ENCODE results near the gene CCR3.

The CCR3 gene

DNA sequence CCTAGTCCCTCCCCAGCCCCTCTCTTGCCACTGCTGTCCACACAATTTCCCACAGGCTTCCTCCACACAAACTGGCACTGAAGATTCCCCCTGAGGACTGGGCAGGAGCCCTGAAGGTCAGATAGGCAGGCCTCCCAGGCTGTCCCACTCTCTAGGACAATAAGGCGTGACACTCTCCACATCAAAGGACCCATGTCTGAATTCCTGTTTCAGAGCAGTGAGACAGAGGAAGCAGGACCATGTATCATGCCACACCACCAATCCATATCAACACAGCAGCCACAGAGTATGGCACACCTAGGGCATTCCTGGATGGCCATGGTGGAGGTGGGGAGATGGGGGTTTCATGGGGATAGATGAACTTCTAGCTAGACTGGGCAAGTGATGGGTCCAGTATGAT is 20.3 kb upstream of the CCR3 start:
- FAIRE-seq, result no peak

DNA sequence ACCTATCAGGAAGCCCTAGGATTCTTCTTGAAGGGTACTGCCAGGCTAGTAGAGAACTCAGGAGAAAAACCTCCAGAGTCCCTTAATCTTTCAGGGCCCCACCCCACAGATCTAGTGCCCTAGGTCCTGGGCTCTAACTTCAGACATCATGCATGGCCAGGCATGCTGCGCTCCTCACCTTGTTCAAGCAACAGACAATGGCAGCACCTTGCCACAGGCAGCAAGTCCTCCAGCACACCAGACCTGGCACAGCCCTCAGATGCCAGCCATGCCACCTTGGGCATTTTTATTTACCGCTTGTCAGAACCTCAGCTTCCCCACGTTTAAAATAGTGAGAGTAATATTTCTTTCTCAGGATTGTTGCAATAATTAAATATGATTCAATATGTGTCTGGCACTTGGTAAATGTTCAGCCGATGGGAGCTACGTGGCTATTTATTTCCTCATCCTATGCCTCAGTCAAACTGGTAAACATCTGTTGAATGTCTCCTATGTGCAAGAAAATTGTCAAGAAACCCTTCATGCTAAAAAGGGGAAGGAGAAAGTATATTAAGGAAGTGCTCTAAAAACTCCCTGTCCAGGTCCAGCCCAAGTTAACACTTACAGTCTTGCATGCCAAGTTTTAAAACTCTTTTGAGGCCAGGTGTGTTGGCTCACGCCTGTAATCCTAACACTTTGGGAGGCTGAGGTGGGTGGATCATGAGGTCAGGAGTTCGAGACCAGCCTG is 19.7 kb upstream of the CCR3 start:
- FAIRE-seq, result no peak

DNA sequence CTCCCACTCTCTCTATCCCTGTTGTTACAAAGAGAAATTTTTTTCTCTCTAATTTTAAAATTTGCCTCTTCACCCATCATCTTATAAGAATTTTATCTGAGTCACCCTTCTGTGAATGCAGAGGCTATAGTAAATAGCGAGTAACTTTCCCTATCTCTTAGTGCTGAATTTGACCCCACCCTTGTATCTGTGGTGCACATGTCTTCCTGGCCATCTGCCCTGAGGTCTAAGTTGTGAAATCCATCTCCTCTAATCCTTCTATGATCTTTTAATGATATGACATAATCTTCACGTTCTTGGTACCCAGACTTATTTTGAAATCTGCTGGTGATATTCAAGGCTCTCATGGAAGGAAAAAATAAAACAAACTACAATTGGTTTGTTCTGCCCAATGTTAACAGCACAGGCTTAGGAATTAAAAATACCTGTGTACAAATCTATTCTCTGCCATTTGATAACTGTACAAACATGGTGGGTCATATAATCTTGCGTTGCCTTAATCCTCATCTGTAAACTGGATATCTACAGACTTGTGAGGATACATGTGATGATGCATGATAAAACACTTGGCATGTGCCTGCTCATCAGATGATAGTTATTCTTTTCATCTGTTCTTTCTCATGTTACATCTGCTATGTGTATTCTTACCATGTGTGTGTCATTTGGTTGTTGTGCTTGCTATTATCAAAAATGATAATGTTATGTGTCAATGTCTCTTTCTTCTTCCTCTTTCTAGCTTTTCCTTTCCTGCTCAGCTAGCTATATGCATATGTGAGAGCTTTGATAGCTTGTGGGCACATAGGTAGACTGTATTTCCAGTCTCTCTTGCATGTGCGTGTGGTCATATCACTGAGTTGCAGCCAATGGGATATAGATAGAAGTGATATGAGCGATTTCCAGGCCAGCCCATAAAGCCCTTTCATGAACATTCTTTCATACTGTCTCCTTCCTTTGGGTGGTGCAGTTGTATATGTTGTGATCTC is 13.7 kb upstream of the CCR3 start:
- FAIRE-seq, result no peak

DNA sequence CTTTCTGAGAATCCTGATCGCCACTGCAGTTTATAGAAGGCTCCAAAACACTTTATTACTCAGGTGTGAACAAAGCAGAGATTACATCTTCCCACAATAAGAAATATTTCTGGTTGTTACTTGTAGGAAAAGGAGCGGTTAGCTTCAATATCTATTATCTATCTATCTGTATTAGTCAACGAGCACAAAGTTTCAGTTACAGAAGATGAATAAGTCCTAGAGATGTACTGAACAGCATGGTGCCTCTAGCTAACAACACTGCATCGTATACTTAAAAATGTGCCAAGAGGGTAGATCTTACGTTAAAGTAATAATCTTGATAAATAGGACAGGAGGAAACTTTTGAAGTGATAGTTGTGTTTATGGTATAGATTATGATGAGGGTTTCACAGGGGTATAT is 10.9 kb upstream of the CCR3 start:
- no peak for FAIRE-seq

DNA sequence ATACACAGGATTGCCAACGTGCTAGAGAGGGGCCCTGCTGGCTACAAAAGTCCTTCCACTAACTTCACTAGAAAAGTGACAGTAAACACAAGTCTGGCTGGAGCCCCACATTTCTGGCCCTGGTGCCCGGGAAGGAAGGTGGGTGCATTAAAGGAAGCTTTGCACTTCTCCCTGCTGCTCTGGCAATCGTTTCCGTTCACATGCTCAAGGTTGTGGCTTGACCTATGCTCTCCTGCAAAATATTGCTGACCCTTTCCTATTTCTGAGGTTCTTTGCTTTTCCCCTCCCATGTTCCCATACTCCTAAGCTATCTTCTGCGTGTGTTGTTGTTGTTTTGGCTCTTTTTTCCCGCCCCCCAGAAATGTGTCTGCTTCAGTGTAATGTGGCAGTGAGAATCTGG is 9.1 kb upstream of the CCR3 start:
- FAIRE-seq, result no peak

DNA sequence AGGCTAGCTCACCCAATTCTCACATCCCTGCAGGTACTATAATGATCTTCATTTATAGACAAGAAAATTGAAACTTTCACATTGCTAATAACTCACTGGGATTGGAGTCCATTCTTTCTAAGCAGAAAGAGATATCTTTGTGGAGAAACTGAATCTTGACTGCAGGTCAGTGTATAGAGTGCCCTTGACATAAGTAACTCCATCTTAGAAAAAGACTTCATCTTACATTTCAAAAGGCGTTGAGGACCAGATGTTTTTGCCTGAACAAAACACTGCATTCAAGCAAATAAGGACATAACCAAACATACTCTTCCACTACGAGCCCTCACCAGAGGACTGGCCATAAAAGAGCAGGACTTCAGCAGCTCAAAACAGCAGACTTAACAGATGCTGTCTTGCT is 6.8 kb upstream of the CCR3 start:
- no peak for FAIRE-seq

DNA sequence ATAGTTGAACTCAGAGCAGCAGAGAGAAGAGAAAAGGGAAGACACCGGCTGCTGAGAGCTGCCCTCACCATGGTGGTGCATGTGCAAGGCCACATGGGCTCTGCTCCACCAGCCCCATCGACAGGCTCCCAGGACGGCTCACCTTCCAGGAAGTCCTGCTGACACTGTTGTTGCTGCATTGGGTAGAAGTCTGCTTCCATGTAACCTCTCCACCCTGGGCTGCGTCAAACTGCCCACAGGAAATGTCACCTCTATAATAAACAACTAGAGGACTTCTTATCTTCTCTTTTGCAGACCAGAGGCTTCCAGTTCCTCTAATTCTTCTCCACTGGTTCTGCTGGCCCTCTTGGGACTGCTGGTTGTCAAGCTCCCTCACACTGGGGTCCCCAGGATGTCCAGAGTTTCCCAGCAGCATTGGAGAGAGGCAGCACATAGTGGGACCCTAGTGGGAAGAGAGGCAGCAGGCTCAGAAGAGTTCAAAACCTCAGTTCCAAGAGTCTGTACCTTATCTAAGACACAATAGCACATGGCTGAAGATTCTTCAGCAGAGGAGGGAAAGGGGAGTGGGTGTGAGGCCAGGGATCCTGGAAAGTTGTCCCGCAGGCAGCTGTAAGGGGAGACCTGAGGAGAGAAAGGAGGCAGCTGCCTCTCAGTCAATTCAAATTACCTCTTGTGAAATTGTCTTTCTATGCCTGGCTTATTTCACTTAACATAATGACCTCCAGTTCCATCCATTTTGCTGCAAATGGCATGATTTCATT is 5.8 kb upstream of the CCR3 start:
- no peak for FAIRE-seq

DNA sequence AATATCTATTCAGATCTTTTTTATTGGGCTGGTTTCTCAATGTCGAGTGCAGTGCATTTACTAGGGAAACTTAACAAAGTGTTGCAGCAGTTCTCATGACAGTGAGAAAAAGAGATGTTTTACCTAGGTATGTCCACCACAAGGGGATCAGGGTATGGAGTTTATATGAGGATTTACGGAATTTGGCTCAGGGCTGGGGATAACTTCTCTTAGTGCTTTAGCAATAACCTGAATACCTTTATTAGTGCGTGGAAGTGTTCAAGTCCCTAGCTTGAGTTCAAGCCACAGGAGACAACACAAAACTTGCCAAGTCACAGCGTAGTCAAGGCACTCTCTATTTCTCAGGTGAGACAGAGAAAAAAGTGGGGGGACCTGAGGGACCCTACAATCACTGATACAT is 3.9 kb upstream of the CCR3 start:
- no peak for FAIRE-seq

DNA sequence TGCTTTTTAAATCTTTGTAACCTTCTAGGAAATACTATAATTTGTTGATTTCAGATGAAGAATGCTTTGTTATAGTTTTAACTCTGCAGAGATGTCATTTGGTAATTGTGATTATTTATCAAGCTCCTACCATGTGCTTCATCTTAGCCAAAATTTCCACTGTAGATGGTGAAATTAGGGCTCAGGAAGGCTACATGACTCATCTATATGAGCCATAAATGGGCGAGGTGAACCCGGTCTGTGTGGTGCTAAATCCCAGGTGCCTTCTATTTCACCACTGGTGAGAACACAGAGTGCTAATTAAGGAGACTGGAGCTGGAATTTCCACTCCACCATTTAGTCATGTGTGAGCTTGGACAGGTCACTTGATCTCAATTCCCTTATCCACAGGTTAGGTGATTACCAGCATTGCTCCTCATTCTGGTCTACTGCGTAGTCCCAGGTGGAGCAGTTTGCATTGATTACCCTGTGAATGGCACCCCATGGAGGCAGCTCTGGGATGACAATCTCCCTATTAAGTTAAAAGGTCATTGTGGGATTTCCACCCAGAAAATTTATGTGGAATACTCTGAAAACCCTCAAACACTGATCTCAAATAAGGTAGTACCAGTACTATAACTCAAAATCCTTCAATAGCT is 2.8 kb upstream of the CCR3 start:
- no peak for FAIRE-seq

DNA sequence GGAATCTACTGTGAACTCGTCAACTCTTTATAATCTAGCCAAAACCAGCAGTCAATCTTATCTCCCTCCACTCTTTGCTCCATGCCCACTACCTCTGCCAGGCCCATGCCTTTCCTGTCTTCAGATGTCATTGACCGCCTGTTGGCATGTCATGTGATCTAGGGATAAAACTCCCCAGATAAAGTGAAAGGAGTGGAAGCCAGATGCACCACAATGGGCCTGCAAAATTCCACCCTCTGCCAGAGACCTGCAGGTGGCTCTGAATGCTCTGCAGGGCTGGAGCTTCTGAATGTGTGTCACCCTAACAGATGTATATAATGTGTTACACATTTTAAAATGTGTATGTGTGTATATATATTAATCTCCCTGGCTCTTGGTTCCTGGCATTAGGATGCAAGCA is 2.3 kb upstream of the CCR3 start:
- FAIRE-seq, result no peak

DNA sequence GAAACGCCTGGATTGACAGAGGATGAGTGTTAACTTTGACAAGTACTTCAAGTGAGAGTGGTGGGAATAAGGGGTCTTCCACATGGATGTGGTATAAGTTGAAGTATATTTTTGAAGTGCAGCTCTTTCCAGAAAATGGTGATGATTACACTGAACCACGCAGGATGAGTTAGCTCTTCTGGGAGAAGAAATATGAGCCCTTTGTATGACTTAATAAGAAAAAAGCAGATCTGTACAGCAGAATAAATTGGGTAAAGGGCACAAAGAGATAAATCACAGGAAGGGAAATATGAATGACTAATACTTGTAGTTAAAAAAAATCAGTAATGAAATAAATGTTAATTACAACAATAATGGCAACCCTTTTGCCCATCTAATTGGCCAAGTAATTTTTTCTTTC is 1.3 kb downstream of the CCR3 start:
- FAIRE-seq, result no peak

DNA sequence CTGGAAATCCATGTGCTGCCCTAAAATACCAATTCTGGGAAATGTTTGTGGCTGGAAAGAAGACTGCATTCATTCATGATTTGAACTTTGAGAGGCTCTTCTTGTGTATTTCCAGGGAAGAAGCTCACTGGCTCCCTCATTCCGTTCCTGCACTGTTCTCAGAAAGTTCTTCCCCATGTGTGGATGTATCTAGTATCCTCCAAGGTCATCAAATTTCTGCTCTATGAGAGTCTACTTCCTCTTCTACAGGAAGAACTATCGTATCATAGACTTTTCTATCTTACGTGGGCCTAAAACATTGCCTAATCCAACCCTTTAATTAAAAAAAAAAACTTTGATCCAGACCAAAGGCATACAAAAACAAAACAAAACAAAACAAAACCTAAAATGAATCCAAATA is 2.9 kb downstream of the CCR3 start:
- FAIRE-seq, result no peak

DNA sequence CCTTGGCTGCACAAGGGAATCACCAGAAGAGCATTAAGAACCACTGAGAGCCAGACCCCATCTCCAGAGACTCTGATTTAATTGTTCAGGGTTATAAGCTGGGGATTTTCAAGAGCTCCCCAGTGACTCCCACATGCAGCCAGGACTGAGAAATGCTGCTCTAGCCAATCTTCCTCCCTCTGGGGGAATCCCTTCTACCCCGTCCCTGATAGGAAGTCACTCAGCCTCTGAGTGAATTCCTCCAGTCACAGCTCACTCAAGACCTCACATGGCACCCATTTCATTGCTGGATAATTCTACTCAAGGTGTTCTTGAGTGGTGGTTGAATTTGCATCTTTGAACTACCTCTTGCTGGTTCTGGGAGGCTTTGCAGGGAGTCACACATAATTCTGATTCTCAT is 10.7 kb downstream of the CCR3 start:
- no peak for FAIRE-seq

DNA sequence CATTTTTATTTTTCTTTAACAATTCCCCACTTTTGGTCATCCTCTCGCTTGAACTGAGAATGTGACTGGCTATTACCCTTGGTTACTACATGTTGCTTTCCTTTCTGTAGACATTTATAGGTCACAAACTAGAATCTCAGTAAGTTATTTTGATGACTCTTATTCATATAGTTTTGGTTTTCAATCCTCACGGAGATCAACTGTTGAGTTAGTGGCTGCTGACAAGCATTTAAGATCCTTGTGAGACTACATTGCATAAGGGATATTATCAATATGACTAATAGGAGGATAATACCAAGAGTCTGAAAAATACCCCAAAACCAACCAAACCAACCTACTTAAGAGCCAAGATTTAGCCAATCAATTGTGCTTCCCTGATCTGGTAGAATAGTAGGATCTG is 16.3 kb downstream of the CCR3 start:
- no peak for FAIRE-seq

DNA sequence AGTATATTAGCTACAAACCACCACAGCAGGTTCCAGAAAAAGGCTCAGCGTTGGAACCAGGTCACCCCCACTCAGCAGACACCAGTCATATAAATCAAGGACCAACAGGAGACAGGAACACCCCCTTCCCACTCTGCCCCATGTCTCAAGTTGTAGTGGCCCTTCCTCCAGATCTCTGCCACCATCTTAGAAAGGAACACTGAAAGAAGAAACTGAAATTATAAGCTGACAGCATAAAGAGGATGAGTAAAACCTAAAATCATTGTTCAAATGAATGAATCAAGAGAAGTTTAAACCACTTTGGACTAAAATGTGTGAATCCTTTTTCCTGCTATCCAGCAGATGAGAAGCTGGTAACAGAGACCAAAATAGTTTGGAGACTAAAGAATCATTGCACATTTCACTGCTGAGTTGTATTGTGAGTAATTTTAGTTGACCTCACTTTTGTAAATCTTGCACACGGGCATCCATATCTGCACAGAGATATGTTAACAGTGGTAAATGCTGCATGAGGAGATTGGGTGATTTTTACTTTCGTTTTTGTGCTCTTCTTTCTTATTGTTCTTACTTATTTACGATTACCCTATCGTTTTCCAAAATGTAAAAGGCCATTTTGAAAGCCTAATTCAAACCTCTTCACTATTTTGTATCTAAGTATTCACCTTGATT is 19.8 kb downstream of the CCR3 start:
- no peak for FAIRE-seq

DNA sequence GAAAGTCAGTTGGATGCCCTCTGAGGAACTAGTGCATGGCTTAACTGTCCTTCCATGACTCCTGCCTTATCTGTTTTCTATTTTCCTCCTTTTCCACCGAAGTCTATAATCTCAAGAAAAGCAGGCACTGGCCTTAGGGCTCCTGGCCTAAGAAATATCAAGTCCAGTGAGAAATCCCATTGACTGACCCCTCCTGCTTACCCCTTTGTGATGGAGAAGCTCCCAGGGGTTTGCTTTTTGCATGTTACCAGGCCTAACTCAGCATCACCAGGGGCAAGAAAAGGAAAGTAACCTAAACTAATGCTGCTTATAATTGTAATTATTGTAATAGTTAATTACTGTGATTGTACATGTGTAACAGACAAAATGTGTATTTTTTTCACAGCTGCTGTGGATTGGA is 21.7 kb downstream of the CCR3 start:
- no peak for FAIRE-seq

DNA sequence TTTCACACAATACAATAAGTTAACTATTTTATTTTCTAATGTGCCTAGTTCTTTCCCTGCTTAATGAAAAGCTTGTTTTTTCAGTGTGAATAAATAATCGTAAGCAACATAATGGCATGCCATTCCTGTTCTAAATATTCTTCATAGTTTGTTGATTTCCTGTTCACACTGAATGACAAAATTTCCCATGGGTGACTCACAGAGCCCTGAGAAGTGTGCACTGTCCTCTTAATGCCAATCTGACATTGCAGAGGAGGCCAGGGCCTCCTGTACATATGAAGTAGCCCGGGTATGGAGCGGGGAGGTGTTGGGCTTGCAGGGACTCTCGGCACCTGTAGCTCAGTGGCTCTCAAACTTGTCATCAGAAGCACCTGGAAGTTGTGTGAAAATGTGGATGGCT is 24.3 kb downstream of the CCR3 start:
- FAIRE-seq, result no peak

DNA sequence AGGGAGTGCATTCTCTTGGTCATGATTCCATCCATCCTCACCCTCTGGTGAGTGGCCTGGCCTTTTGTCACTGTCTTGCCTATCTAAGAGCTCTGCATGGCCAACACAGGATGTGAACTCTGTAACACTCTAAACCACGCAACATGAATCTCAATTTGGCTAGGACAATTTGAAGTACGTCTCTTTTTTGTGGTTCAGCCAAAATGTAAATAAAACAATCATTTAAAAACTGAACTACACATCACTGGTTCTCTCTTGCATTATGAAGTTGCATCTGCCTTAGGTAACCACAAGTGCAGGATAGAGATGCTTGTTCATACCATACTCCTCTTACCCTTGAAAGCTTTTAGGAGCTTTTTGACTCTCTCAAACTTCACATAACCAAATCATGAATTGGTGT is 27.3 kb downstream of the CCR3 start:
- FAIRE-seq, result no peak

DNA sequence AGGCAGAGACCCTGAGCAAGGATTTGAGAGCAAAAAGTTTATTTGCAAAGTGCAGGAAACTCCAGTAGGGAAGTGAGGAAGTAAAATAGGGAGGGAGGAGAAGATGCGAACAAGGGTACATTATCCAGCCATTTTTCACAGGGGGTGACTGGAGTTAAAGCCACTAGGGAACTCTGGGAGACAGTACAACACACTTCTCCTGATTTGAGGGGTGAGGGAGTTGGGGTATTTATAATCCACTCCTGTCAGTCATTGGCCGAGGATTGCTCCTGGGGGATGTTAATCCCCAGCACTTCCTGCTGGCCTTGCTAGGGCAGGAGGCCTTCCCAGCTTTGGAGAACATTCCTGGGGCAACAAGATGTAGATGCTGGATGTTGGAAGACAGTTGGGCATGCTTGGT is 28.2 kb downstream of the CCR3 start:
- no peak for FAIRE-seq

DNA sequence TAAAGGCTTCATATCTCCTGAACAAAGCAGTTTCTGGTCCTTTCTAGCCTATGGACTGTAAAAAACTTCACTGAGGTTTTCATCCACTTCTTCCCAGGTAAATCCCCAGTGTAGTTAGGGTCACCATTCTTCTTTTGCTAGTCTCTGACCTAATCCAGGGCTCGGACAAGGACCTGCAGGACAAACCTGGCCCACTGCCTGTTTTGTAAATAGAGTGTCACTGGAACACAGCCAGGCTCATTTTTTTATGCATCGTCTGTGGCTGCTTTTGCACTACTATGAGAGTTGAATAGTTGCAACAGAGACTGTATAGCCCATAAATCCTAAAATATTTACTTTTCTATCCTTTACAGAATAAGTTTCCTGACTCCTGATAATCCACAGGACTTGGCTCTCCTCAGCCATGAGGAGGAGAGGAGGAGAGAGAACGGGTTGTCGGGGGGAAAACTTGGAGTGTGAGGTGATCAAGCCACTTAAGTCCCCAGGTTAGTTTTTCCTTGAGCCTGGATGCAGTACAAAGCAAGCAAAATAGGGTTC is 29.0 kb downstream of the CCR3 start:
- no peak for FAIRE-seq

DNA sequence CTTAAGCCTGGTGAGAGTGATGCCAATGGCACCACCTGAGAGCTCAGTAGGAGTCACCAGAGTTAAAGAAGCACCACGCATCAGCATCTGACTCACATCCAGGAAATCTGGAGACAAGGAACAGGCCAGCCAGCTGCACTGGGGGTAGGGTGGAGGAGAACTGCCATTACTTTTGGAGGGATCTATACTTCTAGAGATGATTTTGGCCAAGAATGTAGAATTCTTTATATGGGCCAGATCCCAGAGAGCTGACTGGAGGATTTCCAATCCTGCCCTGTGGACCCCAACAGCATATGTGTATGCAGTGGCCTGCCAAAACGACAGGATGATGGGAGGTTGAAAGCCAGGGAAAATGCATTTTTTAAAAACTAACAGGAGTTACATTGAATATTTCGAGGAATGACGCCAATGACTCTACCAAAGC is 29.8 kb downstream of the CCR3 start:
- FAIRE-seq, result no peak

DNA sequence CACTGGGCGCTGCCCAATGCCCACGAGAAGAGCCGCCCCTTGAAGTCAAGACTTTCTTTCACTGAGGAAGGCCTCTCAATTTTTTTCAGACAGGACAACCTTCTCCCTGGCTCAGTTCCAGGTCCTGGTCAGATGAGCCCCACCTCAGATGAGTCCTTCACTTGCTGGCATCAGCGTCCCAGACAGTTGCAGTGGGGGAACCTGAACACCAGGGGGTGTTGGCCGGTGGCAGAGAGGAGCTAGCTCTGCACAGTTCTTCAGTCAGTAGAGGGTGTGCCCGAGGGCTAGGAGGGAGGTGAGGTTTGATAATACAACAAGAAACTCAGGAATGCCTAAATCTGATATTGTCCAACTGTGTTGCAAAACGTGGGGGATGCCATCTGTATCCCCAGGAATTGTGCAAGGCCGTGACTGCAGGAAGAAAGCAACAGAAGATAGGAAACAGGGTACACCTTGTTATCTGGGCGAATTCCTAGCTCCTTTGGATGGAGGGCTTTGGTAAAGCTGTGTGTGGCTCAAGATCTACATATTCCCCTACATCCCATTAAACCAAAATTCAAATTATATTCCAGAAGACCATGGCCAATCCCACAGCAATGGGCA is 34.3 kb downstream of the CCR3 start:
- no peak for FAIRE-seq

All from TTC549 (cell line).